ENCODE data around the gene GALNT1.

GALNT1 gene

GRCh38 chr18:35619941-35620340 is 38.4 kb downstream of the GALNT1 start:
- no peak for DNase-seq
- no peak overlapping the region for H3K27ac Mint-ChIP-seq
- TF ChIP-seq CTCF (IDR thresholded peaks at IDR 0.05), result no peak
- peaks cover 6% of the 10 kb centered on the region for H3K4me1 Mint-ChIP-seq
- peaks cover 44% of the 10 kb centered on the region for H3K36me3 Mint-ChIP-seq (ENCODE audit: low read depth)
- H3K4me3 Mint-ChIP-seq, result no peak overlapping the region
- peaks cover 39% of the 10 kb centered on the region for H3K9me3 Mint-ChIP-seq
- H3K27me3 Mint-ChIP-seq (ENCODE audit: low read depth, poor library complexity), result no peaks in the 10 kb centered on the region

- Mint-ChIP-seq H3K27me3 (ENCODE audit: low read depth, poor library complexity) (no peaks in the 10 kb centered on the region), H3K9me3 (peaks cover 47% of the 10 kb centered on the region), H3K27ac (no peak overlapping the region), H3K4me1 (no peaks in the 10 kb centered on the region), H3K36me3 (ENCODE audit: low read depth) (peaks cover 52% of the 10 kb centered on the region), H3K4me3 (no peak overlapping the region)
- no peak for DNase-seq
- no peak for TF ChIP-seq CTCF (IDR thresholded peaks at IDR 0.05)
Measured at GRCh38 chr18:35620765-35621164, 39.2 kb downstream of the GALNT1 start.

GRCh38 chr18:35623255-35623654 is 41.7 kb downstream of the GALNT1 start:
- H3K4me1 Mint-ChIP-seq, result no peaks in the 10 kb centered on the region
- H3K4me3 Mint-ChIP-seq, result no peak overlapping the region
- H3K27me3 Mint-ChIP-seq (ENCODE audit: low read depth, poor library complexity), result no peaks in the 10 kb centered on the region
- H3K9me3 Mint-ChIP-seq, result peaks cover 72% of the 10 kb centered on the region
- peaks cover 77% of the 10 kb centered on the region for H3K36me3 Mint-ChIP-seq (ENCODE audit: low read depth)
- no peak overlapping the region for H3K27ac Mint-ChIP-seq
- TF ChIP-seq CTCF (IDR thresholded peaks at IDR 0.05), result no peak
- no peak for DNase-seq

GRCh38 chr18:35624146-35624545 is 42.6 kb downstream of the GALNT1 start:
- Mint-ChIP-seq H3K4me1 (no peaks in the 10 kb centered on the region), H3K27ac (no peak overlapping the region), H3K27me3 (ENCODE audit: low read depth, poor library complexity) (no peaks in the 10 kb centered on the region), H3K4me3 (no peak overlapping the region), H3K36me3 (ENCODE audit: low read depth) (peaks cover 86% of the 10 kb centered on the region), H3K9me3 (peaks cover 81% of the 10 kb centered on the region)
- no peak for DNase-seq
- TF ChIP-seq CTCF (IDR thresholded peaks at IDR 0.05), result no peak

- Mint-ChIP-seq H3K27me3 (ENCODE audit: low read depth, poor library complexity) (no peaks in the 10 kb centered on the region), H3K4me3 (no peak overlapping the region), H3K9me3 (peaks cover 92% of the 10 kb centered on the region), H3K4me1 (no peaks in the 10 kb centered on the region), H3K36me3 (ENCODE audit: low read depth) (peaks cover 96% of the 10 kb centered on the region), H3K27ac (no peak overlapping the region)
- TF ChIP-seq CTCF (IDR thresholded peaks at IDR 0.05), result no peak
- no peak for DNase-seq
Measured at GRCh38 chr18:35625232-35625631, 43.7 kb downstream of the GALNT1 start.

- no peak overlapping the region for H3K27ac Mint-ChIP-seq
Measured at GRCh38 chr18:35633761-35634160, 52.2 kb downstream of the GALNT1 start.

More at GRCh38 chr18:35633761-35634160, 52.2 kb downstream of the GALNT1 start:
- Mint-ChIP-seq H3K4me3 (no peak overlapping the region), H3K4me1 (peaks cover 10% of the 10 kb centered on the region), H3K9me3 (peaks cover 83% of the 10 kb centered on the region), H3K36me3 (ENCODE audit: low read depth) (peaks cover 68% of the 10 kb centered on the region), H3K27me3 (ENCODE audit: low read depth, poor library complexity) (no peaks in the 10 kb centered on the region)
- no peak for TF ChIP-seq CTCF (IDR thresholded peaks at IDR 0.05)
- no peak for DNase-seq

Measured in nephron progenitor cell (in vitro differentiated cells).